ENCODE results near the gene MAP7D2.

DNA sequence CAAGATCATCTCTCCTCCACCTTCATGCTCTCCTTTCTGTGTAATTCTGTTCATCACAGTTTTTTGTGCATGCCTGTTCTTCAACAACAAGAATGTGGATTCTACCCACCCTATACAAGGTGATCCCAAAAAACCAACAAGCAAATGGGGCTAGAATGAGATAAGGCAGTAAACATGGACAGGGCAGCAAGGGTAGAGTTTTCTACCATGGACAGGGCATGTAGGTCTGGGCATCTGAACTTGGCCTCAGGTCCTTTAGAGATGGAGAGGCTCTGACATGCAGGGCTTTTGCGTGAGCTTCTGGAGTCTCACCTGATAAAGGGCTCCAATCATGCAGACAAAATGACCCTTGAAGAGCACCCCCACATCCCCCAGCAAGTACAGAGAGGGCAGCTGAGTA, 36.4 kb downstream of the MAP7D2 start:
- TF ChIP-seq, protein P1, sequence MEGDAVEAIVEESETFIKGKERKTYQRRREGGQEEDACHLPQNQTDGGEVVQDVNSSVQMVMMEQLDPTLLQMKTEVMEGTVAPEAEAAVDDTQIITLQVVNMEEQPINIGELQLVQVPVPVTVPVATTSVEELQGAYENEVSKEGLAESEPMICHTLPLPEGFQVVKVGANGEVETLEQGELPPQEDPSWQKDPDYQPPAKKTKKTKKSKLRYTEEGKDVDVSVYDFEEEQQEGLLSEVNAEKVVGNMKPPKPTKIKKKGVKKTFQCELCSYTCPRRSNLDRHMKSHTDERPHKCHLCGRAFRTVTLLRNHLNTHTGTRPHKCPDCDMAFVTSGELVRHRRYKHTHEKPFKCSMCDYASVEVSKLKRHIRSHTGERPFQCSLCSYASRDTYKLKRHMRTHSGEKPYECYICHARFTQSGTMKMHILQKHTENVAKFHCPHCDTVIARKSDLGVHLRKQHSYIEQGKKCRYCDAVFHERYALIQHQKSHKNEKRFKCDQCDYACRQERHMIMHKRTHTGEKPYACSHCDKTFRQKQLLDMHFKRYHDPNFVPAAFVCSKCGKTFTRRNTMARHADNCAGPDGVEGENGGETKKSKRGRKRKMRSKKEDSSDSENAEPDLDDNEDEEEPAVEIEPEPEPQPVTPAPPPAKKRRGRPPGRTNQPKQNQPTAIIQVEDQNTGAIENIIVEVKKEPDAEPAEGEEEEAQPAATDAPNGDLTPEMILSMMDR (IDR thresholded peaks at IDR 0.05; ENCODE audit: low read depth, low read length): no peak
- no peak for TF ChIP-seq EZH2phosphoT487 (IDR thresholded peaks at IDR 0.05; ENCODE audit: low read depth)
